GM12878 (cell line): ENCODE results near the gene USH1G. TPM values are rescaled to one million over a fixed set of nuclear protein-coding genes. Genes with fewer than 3 reads are reported as not detected.

Experiments used
- polyA plus RNA-seq, 11 experiments: library from polyadenylated mRNA; depleted of rRNA in 4 of 11; unstranded in 6 of 11; stranded (reverse) in 5 of 11; fragments of >200 nt; fragmentation: Nextera tagmentation in 4 of 11; fragmentation: Illumina TruSeq in 1 of 11; extraction: Ambion mirVana in 4 of 11; extraction: Trizol in 1 of 11; gene quantifications; 1 replicate in 1 of 11; 2 replicates in 10 of 11; pipeline versions ENCODE4 v1.2.1 to v1.2.3, GENCODE V29; 2011 to 2016; ENCODE audit warnings: inconsistent platforms in 2 of 11, missing spikeins in 2 of 11, low read depth in 1 of 11
- total RNA-seq, 4 experiments: library from RNA; depleted of rRNA in 3 of 4; stranded (reverse); fragments of >200 nt in 3 of 4; fragmentation: Illumina TruSeq in 1 of 4; extraction: Trizol in 1 of 4; gene quantifications; 2 replicates each; pipeline versions ENCODE4 v1.2.1 to v1.2.3, GENCODE V29; 2013 to 2021

The USH1G gene
- total and polyA plus RNA-seq, 10 of the 15 experiments (the other 5 are each of a cell fraction or from before 2014, with no cell fraction given): 0.05 to 0.62 (median 0.09) TPM; not detected in 7

Other genes with a start within 250 kb of the USH1G start
Only the 7 nearest of the 18 such genes appear.
- 0.11 TPM in 1 of 2 replicates, not detected in the other for gene GRIN2C, start 63.4 kb downstream of the USH1G start, total RNA-seq (2014; rRNA removed)
- gene GRIN2C, start 63.4 kb downstream of the USH1G start, total RNA-seq (2014; rRNA removed; fragmentation: Illumina TruSeq; extraction: Trizol): under 0.01 and 0.04 TPM in 2 replicates
- 0.13 TPM in 2 replicates for gene GRIN2C, start 63.4 kb downstream of the USH1G start, total RNA-seq (2021)
- gene GRIN2C, start 63.4 kb downstream of the USH1G start, polyA plus RNA-seq (2011; rRNA removed): 0.01 and 0.04 TPM in 2 replicates
- gene GRIN2C, start 63.4 kb downstream of the USH1G start, polyA plus RNA-seq (2014; fragmentation: Illumina TruSeq; extraction: Trizol): 0.01 TPM in 1 of 2 replicates, not detected in the other
- not detected for gene GRIN2C, start 63.4 kb downstream of the USH1G start, polyA plus RNA-seq (2014; fragmentation: Nextera tagmentation; extraction: Ambion mirVana)
- gene GRIN2C, start 63.4 kb downstream of the USH1G start, polyA plus RNA-seq (2014; rRNA removed): 0.12 and 0.16 TPM in 2 replicates
- under 1 TPM; 0.10 to 0.20 TPM for gene GRIN2C, start 63.4 kb downstream of the USH1G start, polyA plus RNA-seq (2016; fragmentation: Nextera tagmentation; extraction: Ambion mirVana)
- 54.4 and 58.5 TPM in 2 replicates for gene FDXR, start 50.3 kb downstream of the USH1G start, total RNA-seq (2014; rRNA removed)
- gene FDXR, start 50.3 kb downstream of the USH1G start, total RNA-seq (2014; rRNA removed; fragmentation: Illumina TruSeq; extraction: Trizol): 19.8 and 21.1 TPM in 2 replicates
- 62.0 and 66.2 TPM in 2 replicates for gene FDXR, start 50.3 kb downstream of the USH1G start, total RNA-seq (2021)
- 21.1 and 42.9 TPM in 2 replicates for gene FDXR, start 50.3 kb downstream of the USH1G start, polyA plus RNA-seq (2011; rRNA removed)
- gene FDXR, start 50.3 kb downstream of the USH1G start, polyA plus RNA-seq (2014; fragmentation: Illumina TruSeq; extraction: Trizol): 1.4 and 8.6 TPM in 2 replicates
- 1 to 10 TPM in 1 of 2 experiments, under 1 TPM in 1; 0.85 to 5.4 TPM for gene FDXR, start 50.3 kb downstream of the USH1G start, polyA plus RNA-seq (2014; fragmentation: Nextera tagmentation; extraction: Ambion mirVana)
- gene FDXR, start 50.3 kb downstream of the USH1G start, polyA plus RNA-seq (2014; rRNA removed): 53.4 and 65.5 TPM in 2 replicates
- 100 to 1,000 TPM; 140 to 162 TPM for gene FDXR, start 50.3 kb downstream of the USH1G start, polyA plus RNA-seq (2016; fragmentation: Nextera tagmentation; extraction: Ambion mirVana)
- gene FADS6, start 29.6 kb downstream of the USH1G start, total RNA-seq (2014; rRNA removed): not detected in 2 replicates
- not detected in 2 replicates for gene FADS6, start 29.6 kb downstream of the USH1G start, total RNA-seq (2014; rRNA removed; fragmentation: Illumina TruSeq; extraction: Trizol)
- gene FADS6, start 29.6 kb downstream of the USH1G start, total RNA-seq (2021): not detected in 2 replicates
- gene FADS6, start 29.6 kb downstream of the USH1G start, polyA plus RNA-seq (2011; rRNA removed): not detected in 2 replicates
- not detected in 2 replicates for gene FADS6, start 29.6 kb downstream of the USH1G start, polyA plus RNA-seq (2014; fragmentation: Illumina TruSeq; extraction: Trizol)
- gene FADS6, start 29.6 kb downstream of the USH1G start, polyA plus RNA-seq (2014; fragmentation: Nextera tagmentation; extraction: Ambion mirVana): not detected
- gene FADS6, start 29.6 kb downstream of the USH1G start, polyA plus RNA-seq (2014; rRNA removed): not detected in 2 replicates
- not detected for gene FADS6, start 29.6 kb downstream of the USH1G start, polyA plus RNA-seq (2016; fragmentation: Nextera tagmentation; extraction: Ambion mirVana)
- gene OTOP2, start 1.0 kb upstream of the USH1G start, total RNA-seq (2014; rRNA removed): not detected in 2 replicates
- not detected in 2 replicates for gene OTOP2, start 1.0 kb upstream of the USH1G start, total RNA-seq (2014; rRNA removed; fragmentation: Illumina TruSeq; extraction: Trizol)
- gene OTOP2, start 1.0 kb upstream of the USH1G start, total RNA-seq (2021): not detected in 2 replicates
- not detected in 2 replicates for gene OTOP2, start 1.0 kb upstream of the USH1G start, polyA plus RNA-seq (2011; rRNA removed)
- gene OTOP2, start 1.0 kb upstream of the USH1G start, polyA plus RNA-seq (2014; fragmentation: Illumina TruSeq; extraction: Trizol): not detected in 2 replicates
- gene OTOP2, start 1.0 kb upstream of the USH1G start, polyA plus RNA-seq (2014; fragmentation: Nextera tagmentation; extraction: Ambion mirVana): not detected
- gene OTOP2, start 1.0 kb upstream of the USH1G start, polyA plus RNA-seq (2014; rRNA removed): not detected in 2 replicates
- gene OTOP2, start 1.0 kb upstream of the USH1G start, polyA plus RNA-seq (2016; fragmentation: Nextera tagmentation; extraction: Ambion mirVana): not detected
- not detected in 2 replicates for gene OTOP3, start 12.6 kb upstream of the USH1G start, total RNA-seq (2014; rRNA removed)
- not detected in 2 replicates for gene OTOP3, start 12.6 kb upstream of the USH1G start, total RNA-seq (2014; rRNA removed; fragmentation: Illumina TruSeq; extraction: Trizol)
- not detected in 2 replicates for gene OTOP3, start 12.6 kb upstream of the USH1G start, total RNA-seq (2021)
- gene OTOP3, start 12.6 kb upstream of the USH1G start, polyA plus RNA-seq (2011; rRNA removed): 0.03 TPM in 1 of 2 replicates, not detected in the other
- not detected in 2 replicates for gene OTOP3, start 12.6 kb upstream of the USH1G start, polyA plus RNA-seq (2014; fragmentation: Illumina TruSeq; extraction: Trizol)
- not detected for gene OTOP3, start 12.6 kb upstream of the USH1G start, polyA plus RNA-seq (2014; fragmentation: Nextera tagmentation; extraction: Ambion mirVana)
- 0.06 TPM in 1 of 2 replicates, not detected in the other for gene OTOP3, start 12.6 kb upstream of the USH1G start, polyA plus RNA-seq (2014; rRNA removed)
- gene OTOP3, start 12.6 kb upstream of the USH1G start, polyA plus RNA-seq (2016; fragmentation: Nextera tagmentation; extraction: Ambion mirVana): not detected
- gene HID1, start 49.5 kb upstream of the USH1G start, total RNA-seq (2014; rRNA removed): 0.40 and 0.54 TPM in 2 replicates
- 0.04 TPM in 1 of 2 replicates, not detected in the other for gene HID1, start 49.5 kb upstream of the USH1G start, total RNA-seq (2014; rRNA removed; fragmentation: Illumina TruSeq; extraction: Trizol)
- gene HID1, start 49.5 kb upstream of the USH1G start, total RNA-seq (2021): 0.37 and 0.77 TPM in 2 replicates
- gene HID1, start 49.5 kb upstream of the USH1G start, polyA plus RNA-seq (2011; rRNA removed): 0.14 and 0.69 TPM in 2 replicates
- gene HID1, start 49.5 kb upstream of the USH1G start, polyA plus RNA-seq (2014; fragmentation: Illumina TruSeq; extraction: Trizol): 0.09 and 0.30 TPM in 2 replicates
- not detected for gene HID1, start 49.5 kb upstream of the USH1G start, polyA plus RNA-seq (2014; fragmentation: Nextera tagmentation; extraction: Ambion mirVana)
- gene HID1, start 49.5 kb upstream of the USH1G start, polyA plus RNA-seq (2014; rRNA removed): 0.12 and 0.51 TPM in 2 replicates
- gene HID1, start 49.5 kb upstream of the USH1G start, polyA plus RNA-seq (2016; fragmentation: Nextera tagmentation; extraction: Ambion mirVana): under 1 TPM; 0.24 to 0.63 TPM
- gene CDR2L, start 64.4 kb upstream of the USH1G start, total RNA-seq (2014; rRNA removed): 0.05 TPM in 1 of 2 replicates, not detected in the other
- gene CDR2L, start 64.4 kb upstream of the USH1G start, total RNA-seq (2014; rRNA removed; fragmentation: Illumina TruSeq; extraction: Trizol): 0.04 TPM in 1 of 2 replicates, not detected in the other
- 0.05 and 0.18 TPM in 2 replicates for gene CDR2L, start 64.4 kb upstream of the USH1G start, total RNA-seq (2021)
- 0.03 TPM in 1 of 2 replicates, not detected in the other for gene CDR2L, start 64.4 kb upstream of the USH1G start, polyA plus RNA-seq (2011; rRNA removed)
- gene CDR2L, start 64.4 kb upstream of the USH1G start, polyA plus RNA-seq (2014; fragmentation: Illumina TruSeq; extraction: Trizol): not detected in 2 replicates
- not detected for gene CDR2L, start 64.4 kb upstream of the USH1G start, polyA plus RNA-seq (2014; fragmentation: Nextera tagmentation; extraction: Ambion mirVana)
- gene CDR2L, start 64.4 kb upstream of the USH1G start, polyA plus RNA-seq (2014; rRNA removed): 0.03 TPM in 1 of 2 replicates, not detected in the other
- gene CDR2L, start 64.4 kb upstream of the USH1G start, polyA plus RNA-seq (2016; fragmentation: Nextera tagmentation; extraction: Ambion mirVana): under 1 TPM in 1 of 2 experiments, not detected in 1; 0.04 TPM